RWPE2 (cell line): Measurements from ENCODE around the gene SSTR3.
A peak's percentile ranks its signal among the peaks of the same experiment; 100 is the strongest.

Experiments
- ATAC-seq: fragments of 200-7000 bp; cut with Tn5 transposase; 3 replicates; pipeline ENCODE4 v1.9.1; 2021; ENCODE audit warnings: low read depth
- DNase-seq: peaks from one replicate; pipeline ENCODE4 v3.0.0-alpha.2; 2020; ENCODE audit warnings: low spot score
- H3K27ac ChIP-seq: fragments of 450-650 bp; 2 replicates; pipeline ENCODE4 v1.5.1; 2017; ENCODE audit warnings: mild to moderate bottlenecking; ENCODE audit not compliant: poor library complexity, severe bottlenecking
- H3K27me3 ChIP-seq: fragments of 250-450 bp; sonication (Bioruptor Pico); 2 replicates; pipeline ENCODE4 v1.5.1; 2021; ENCODE audit warnings: mild to moderate bottlenecking, moderate library complexity; ENCODE audit not compliant: insufficient read depth, poor library complexity, severe bottlenecking
- H3K36me3 ChIP-seq: fragments of 250-450 bp; sonication (Bioruptor Pico); 2 replicates; pipeline ENCODE4 v1.5.1; 2020; ENCODE audit warnings: low read depth, mild to moderate bottlenecking, moderate library complexity
- H3K4me1 ChIP-seq: fragments of 250-450 bp; sonication (Bioruptor Pico); 2 replicates; pipeline ENCODE4 v1.5.1; 2021; ENCODE audit warnings: mild to moderate bottlenecking, moderate library complexity; ENCODE audit not compliant: insufficient read depth, poor library complexity, severe bottlenecking
- H3K4me3 ChIP-seq: fragments of 250-450 bp; sonication (Bioruptor Pico); 2 replicates; pipeline ENCODE4 v1.5.1; 2021; ENCODE audit warnings: mild to moderate bottlenecking, moderate library complexity; ENCODE audit not compliant: severe bottlenecking
- H3K9me3 ChIP-seq: fragments of 250-450 bp; sonication (Bioruptor Pico); 2 replicates; pipeline ENCODE4 v1.5.1; 2021; ENCODE audit warnings: mild to moderate bottlenecking, moderate library complexity; ENCODE audit not compliant: severe bottlenecking
- CTCF ChIP-seq: fragments of 450-650 bp; IDR thresholded peaks from one replicate; pipeline ENCODE4 v1.5.1; 2017; ENCODE audit warnings: mild to moderate bottlenecking, moderate library complexity; ENCODE audit not compliant: poor library complexity, severe bottlenecking

Gene SSTR3

GRCh38 chr22:37182101-37182948, 30.0 kb downstream of the SSTR3 start:
- no peak for TF ChIP-seq CTCF
- no peaks in the 10 kb centered on the region for H3K9me3 ChIP-seq
- H3K27ac ChIP-seq, result no peak overlapping the region
- H3K36me3 ChIP-seq, result no peaks in the 10 kb centered on the region
- no peak overlapping the region for H3K4me3 ChIP-seq
- peaks cover 17% of the 10 kb centered on the region for H3K4me1 ChIP-seq
- no peak for ATAC-seq
- peak; percentile 29 for DNase-seq
- H3K27me3 ChIP-seq, result no peaks in the 10 kb centered on the region

- H3K27ac ChIP-seq, result no peak overlapping the region
- H3K4me1 ChIP-seq, result peaks cover 11% of the 10 kb centered on the region
- ATAC-seq (no peak), DNase-seq (no peak)
- no peaks in the 10 kb centered on the region for H3K36me3 ChIP-seq
- no peaks in the 10 kb centered on the region for H3K27me3 ChIP-seq
- H3K9me3 ChIP-seq, result no peaks in the 10 kb centered on the region
- TF ChIP-seq CTCF, result no peak
- no peak overlapping the region for H3K4me3 ChIP-seq
Measured at GRCh38 chr22:37181681-37182080, 30.6 kb downstream of the SSTR3 start.

GRCh38 chr22:37180531-37181231, 31.6 kb downstream of the SSTR3 start:
- peak; percentile 29 for DNase-seq
- H3K36me3 ChIP-seq, result no peaks in the 10 kb centered on the region
- no peak overlapping the region for H3K27ac ChIP-seq
- H3K4me3 ChIP-seq, result no peak overlapping the region
- ATAC-seq, result no peak
- H3K27me3 ChIP-seq, result no peaks in the 10 kb centered on the region
- H3K4me1 ChIP-seq, result peaks cover 8% of the 10 kb centered on the region
- no peaks in the 10 kb centered on the region for H3K9me3 ChIP-seq
- TF ChIP-seq CTCF, result no peak

DNA sequence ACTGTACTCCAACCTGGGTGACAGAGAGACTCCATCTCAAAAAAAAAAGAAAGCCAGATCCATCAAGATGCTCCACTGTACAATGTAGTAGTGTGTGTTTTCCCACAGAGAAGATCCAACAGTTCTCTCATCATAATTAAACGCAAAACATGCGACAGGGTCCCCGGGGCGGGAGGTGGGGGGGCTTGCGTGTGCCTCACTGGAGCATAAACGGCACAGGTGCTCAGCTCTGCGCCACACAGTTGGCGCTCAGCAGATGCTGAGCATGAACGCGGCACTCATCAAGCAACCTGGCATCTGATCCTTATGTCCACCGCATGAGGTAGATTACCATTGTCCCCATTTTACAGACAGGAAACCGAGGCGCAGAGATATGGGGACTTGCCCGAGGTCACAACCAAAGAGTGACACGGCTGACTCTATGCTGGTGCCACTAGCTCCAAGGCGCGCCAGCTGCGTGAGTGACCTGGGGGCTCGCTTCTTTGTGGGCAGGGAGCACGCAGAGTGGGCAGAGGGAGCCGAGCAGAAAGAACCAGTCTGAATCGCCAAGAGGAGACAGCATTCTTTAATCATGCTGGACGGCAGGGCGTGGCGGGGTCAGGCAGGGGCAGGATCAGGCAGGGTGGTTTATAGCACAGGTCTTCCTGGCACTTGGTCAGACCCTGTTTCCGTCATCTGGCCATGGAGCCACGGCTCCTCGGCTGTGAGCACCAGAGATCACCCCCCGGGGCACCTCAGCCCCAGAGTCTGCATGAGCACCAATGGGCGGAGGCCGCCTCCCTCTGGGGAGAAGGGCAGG, 32.5 kb downstream of the SSTR3 start:
- TF ChIP-seq CTCF, result no peak
- Histone ChIP-seq H3K4me3 (no peak overlapping the region), H3K27me3 (no peaks in the 10 kb centered on the region), H3K9me3 (no peaks in the 10 kb centered on the region), H3K27ac (no peak overlapping the region), H3K36me3 (no peaks in the 10 kb centered on the region), H3K4me1 (peaks cover 8% of the 10 kb centered on the region)
- ATAC-seq (no peak), DNase-seq (peak; percentile 54)
